Fibroblast of upper back skin (primary cell): ENCODE results near the gene IQUB.
"Not testable (repeated sequence)": the region's sequence is repeated elsewhere in the genome, so short reads cannot be mapped to it uniquely, and the experiment has no call there.

Experiments
- DNase-seq: peaks from one replicate; pipeline ENCODE4 v3.0.0-alpha.2; 2013

Gene IQUB

GRCh38 chr7:123538897-123539296 lies 4.5 kb upstream of the IQUB start:
- no peak for DNase-seq

DNA sequence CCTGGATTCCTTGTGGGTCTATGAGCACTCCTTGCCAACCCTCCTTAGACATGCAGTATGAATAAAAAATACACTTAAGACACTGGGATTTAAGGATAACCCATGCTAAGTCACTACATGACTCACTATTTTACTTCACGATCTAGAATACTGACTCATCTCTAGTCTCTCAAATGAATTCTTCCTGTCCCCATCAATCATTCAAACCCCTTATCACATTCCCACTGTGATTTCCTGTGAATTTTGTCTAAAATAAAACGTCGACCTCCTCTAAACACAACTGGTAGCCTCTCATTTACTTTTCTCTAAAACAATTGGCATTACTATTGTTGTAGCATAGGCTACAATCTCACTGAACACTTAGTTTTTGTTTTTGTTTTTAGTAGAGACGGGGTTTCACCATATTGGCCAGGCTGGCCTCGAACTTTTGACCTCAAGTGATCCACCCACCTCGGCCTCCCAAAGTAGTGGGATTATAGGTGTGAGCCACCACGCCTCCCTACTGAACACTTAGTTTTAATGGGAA lies 3.9 kb upstream of the IQUB start:
- peak; percentile 83 for DNase-seq

DNA sequence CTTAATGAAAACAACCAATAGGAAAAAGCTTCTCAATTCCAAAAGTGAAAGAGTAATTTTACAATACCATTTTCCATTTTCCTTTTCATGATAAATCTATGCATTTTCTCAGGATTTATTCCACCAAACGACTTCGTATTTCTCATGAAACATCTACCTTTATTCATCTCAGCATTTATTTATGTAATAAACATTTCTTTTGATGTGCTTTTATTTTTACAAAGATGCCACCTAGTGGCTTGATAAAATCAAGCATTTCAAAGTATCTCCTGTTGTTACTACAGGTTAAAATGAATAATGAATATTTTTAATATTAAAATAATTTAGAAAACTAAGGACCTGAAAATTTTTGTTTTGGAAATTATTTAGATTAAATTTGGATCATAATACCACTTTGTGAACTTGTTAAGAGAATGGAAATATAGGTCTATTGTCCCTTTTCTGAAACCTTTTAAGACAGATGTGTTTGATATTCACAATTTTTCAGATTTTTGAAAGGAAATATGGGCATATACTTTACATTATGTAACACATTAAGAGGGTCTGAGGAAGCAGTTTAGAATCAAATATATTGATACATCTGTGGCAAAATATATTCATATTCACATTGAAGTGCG lies 2.7 kb upstream of the IQUB start:
- no peak for DNase-seq

DNA sequence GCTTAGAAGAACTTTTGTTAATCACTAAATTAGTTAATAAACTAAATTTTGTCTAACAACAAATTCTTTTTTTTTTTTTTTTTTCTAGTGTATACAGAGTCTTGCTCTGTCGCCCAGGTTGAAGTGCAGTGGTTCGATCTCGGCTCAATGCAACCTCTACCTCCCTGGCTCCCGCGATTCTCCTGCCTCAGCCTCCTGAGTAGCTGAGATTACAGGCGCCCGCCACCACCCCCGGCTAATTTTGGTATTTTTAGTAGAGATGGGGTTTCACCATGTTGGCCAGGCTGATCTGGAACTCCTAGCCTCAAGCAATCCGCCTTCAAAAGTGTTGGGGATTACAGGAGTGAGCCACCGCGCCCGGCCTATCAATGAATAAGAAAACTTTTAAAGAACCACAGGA lies 1.1 kb upstream of the IQUB start:
- DNase-seq = no peak

GRCh38 chr7:123533929-123534382 lies 439 bp downstream of the IQUB start:
- DNase-seq = no peak

DNA sequence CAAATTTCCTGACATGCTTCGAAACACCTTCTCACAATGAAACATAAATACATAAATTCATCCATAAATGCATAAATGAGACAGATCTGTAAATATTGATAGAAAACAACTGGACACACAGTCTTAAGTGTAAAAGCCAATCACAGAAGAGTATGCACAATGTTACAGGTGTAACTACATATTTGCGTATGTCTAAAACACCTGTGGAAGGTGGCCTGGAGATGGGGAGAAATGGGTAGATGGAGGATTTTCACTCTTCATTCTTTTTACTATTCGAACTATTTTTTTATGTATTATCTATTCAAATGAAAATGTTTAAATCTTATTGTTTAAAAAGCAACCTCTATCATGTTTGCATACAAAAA lies 860 bp downstream of the IQUB start:
- no peak for DNase-seq

DNA sequence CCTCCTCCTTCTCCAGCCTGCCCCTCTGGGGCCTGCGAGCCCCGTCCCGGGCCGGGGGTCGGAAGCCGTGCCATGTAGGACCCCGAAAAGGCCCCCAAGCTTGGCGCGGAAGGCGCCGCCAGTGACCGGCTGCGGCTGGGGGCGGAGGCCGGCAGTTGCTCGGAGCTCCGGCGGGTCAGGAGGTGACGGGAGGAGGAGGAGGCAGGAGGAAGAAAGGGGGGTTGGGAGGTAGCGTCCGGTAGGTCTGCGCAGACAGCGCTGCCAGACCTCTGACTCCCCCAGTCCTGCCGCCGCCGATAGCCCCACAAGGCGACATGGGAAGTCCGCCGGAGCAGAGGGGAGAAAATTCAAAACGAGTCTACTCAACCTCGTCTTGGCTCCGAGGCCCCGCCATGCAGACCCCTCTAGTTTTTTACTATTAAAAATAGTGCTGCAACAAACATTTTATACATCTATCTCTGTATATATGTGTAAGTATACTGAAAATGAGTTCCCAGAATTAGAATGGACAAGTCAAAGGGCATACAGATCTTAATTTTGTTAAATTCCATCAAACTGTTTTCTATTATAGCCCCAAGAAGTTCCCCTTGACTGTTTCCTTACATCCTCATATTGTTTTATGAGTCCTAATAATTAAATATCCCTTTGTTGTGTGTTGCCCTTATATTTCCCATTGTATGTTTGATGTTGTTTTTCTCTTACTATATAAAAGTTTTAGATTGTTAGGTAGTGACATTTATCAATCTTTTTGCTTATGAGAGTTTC lies 1.4 kb downstream of the IQUB start:
- not testable (repeated sequence) for DNase-seq

DNA sequence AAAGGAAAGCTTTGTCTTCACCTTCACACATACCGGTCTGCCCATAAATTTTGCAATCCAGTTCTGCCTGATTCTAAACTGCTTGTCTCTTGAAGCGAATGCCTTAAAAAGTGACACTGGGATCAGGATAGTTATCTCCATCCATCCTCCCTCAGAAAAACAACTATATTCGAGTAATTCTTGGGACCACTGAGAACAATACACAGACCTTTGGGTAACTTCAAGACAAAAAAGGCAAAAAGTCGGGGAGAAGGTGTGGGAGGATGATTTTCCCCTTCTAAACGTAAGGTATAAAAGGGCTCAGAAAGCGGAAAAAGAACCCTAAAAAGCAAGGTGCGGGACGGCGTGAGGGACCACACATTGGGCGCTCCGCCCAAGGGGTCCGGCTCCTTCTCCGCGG lies 2.1 kb downstream of the IQUB start:
- DNase-seq = not testable (repeated sequence)

DNA sequence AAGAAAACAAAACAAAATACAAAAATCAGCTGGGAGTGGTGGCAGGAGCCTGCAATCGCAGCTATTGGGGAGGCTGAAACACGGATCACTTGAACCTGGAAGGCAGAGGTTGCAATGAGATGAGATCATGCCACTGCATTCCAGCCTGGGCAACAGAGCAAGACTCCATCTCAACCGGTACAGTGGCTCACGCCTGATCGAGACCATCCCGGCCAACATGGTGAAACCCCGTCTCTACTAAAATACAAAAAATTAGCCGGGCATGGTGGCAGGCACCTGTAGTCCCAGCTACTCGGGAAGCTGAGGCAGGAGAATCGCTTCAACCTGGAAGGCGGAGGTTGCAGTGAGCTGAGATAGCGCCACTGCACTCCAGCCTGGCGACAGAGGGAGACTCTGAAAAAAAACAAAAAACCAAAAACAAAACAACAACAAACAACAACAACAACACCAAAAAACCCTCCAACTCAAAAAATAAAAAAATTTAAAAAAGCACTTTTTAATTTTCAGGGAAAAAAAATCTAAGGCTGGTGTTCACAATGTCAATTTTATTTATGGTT lies 4.3 kb downstream of the IQUB start:
- DNase-seq = not testable (repeated sequence)

DNA sequence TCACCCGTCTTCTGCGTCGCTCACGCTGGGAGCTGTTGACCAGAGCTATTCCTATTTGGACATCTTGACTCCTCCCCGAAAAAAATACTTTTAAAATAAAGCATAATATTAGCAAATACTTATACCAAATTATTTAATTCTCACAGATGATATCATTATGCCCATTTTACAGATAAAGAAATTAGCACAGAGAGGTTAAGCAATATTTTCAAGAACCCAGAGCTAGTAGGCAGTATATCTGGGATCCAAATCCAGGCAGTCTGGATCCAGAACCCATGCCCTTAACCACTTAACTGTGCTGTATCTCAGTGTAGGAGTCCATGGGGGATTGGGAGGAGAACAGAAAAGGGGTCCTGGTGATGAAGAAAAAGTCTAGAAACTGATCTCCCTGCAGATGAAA lies 6.1 kb downstream of the IQUB start:
- DNase-seq = no peak

GRCh38 chr7:123527712-123528225 lies 6.6 kb downstream of the IQUB start:
- DNase-seq = not testable (repeated sequence)

DNA sequence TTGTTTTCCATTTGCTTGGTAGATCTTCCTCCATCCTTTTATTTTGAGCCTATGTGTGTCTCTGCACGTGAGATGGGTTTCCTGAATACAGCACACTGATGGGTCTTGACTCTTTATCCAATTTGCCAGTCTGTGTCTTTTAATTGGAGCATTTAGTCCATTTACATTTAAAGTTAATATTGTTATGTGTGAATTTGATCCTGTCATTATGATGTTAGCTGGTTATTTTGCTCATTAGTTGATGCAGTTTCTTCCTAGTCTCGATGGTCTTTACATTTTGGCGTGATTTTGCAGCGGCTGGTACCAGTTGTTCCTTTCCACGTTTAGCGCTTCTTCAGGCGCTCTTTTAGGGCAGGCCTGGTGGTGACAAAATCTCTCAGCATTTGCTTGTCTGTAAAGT lies 7.9 kb downstream of the IQUB start:
- DNase-seq = not testable (repeated sequence)

DNA sequence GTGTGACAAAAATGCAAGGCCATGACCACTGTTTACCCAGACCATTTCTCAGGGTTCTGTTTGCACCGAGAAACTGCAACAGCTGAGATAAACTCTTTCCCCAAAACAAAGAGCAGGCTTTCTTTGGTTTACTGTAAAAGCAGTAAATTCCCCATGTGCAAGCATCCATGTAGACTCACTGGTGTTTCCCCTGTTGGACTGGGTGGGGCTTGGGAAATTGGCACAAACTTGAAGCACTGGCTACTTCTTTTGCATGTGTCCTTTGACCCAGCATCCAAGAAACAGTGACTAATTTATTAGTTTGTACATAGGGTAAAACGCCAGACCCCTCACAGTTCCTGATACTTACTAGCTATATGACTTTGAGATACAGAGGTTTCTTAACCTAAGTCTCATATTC lies 12.3 kb downstream of the IQUB start:
- no peak for DNase-seq

DNA sequence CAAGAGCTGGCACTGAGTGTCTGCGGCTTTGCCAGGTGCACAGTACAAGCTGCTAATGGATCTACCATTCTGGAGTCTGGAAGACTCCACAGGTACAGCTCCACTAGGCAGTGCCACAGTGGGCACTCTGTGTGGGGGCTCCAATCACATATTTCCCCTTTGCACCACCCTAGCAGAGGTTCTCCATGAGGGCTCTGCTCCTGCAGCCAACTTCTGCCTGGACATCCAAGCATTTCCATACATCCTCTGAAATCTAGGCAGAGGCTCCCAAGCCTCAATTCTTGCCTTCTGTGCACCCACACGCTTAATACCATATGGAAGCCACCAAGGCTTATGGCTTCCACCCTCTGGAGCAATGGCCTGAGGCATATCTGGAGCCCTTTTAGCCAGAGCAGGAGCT lies 29.2 kb downstream of the IQUB start:
- no peak for DNase-seq

GRCh38 chr7:123502201-123502600 lies 32.2 kb downstream of the IQUB start:
- DNase-seq = no peak

GRCh38 chr7:123500878-123501489 lies 33.4 kb downstream of the IQUB start:
- DNase-seq = no peak

DNA sequence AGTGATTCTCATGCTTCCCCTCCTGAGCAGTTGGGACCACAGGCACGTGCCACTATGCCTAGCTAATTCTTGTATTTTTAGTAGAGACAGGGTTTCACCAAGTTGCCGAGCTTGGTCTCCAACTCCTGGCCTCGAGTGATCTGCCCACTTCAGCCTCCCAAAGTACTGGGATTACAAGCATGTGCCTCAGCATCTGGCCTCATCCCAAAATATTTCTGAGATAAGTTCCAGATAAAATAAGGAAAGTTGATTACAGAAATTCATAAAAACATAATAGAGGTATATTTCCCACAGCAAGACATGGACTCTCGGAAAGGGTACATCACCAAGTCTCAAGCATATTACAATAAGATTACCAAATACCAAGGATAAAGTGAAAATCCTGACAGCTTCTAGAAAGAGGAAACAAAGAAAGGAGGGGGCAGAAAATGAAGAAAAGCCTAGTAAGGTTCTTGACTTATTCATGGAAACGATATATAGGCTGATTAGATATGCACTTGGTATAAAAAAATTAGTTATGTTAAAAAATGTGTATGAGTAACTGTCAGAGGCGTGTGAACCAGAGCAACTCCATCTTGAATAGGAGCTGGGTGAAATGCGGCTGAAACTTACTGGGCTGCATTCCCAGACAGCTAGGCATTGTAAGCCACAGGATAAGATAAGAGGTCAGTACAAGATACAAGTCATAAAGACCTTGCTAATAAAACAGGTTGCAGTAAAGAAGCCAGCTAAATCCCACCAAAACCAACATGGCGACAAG lies 35.0 kb downstream of the IQUB start:
- no peak for DNase-seq

DNA sequence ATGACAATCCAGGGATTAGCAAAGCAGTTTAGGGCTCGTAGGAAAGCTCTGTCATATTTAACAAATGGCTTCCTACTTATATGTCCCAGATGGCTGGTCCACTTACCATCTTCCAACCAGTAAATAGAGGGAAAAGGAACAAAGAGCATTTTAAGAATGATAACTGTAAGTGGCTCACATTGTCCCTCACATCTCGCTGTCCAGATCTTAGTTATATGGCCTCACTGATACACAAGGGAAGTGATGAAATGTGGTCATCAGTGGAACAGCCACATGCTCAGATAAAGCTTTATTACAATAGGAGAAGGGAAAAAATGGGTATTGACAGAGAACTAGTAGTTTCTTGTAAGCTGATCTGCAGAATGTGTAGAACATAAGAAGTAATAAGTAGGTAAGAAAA lies 35.8 kb downstream of the IQUB start:
- no peak for DNase-seq

GRCh38 chr7:123498031-123498430 lies 36.4 kb downstream of the IQUB start:
- DNase-seq = no peak

DNA sequence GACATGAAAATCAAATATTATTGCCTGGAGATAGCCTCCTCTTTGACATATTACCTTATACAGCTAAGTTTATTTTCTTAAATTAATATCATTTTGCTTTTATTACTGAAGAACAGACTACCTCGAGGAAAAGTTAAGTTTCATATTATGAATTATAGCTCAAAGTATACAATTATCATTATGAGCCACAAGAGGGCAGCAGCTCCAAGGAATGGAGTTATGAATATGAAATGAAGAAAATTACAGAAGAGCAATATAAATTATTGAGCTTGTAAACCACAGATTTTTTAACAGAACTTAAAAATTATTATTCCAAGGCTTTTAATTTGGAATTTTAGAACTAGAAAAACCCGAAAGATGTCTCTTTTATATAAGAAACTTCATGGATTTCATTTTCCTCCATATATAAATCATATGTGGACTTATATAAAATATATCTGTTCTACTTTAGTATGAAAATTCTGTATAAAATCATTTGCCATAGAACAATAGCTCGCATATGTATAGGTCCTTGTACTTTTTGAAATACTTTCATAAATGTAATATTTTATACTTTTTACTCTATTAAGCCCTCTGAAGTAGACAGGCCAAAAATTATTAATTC lies 40.1 kb downstream of the IQUB start:
- DNase-seq = peak; percentile 27

DNA sequence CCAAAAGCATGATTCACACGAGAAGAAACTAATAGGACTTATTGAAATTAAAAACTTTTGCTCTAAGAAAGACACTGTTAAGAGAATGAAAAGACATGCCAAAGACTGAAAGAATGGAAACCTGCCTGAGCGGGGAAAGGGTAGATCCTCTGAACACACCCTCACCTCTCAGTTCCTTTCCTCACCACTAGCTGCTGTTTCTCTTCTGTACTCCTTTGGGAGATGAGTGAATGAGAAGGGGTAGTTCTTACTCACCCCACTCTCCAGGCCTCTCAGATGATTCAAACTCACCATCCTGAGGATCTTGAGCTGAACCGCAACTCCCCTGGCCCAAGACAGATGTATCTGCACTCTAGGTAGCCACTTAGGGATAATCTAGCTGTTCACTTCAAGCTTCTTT lies 41.9 kb downstream of the IQUB start:
- DNase-seq = no peak

DNA sequence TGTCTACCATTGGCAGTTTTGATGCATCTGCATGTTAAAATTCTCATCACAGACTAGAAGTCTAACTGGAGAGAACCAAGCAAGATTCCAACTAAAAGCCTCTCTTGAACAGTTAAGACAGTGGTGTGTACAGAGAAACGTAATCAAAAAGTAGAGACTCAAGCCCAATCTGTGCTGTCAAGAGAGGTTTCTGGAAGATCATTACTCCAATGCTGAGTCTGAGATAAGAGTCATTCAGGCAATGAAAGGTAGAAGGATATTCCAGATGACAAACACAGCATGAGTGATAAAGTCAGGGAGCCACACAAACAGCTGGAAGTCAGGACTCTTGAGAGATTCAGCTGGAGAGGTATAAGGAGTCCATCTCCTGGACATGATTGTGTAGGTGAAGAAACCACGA lies 48.7 kb downstream of the IQUB start:
- no peak for DNase-seq
